ENCODE data around the gene SERPIND1.

SERPIND1 gene

GRCh38 chr22:20741008-20741633 lies 32.8 kb upstream of the SERPIND1 start:
- DNase-seq (ENCODE audit: extremely low read depth, insufficient read length), result no peak
- no peaks in the 10 kb centered on the region for H3K27me3 ChIP-seq (replicated peaks; ENCODE audit: control insufficient read depth, insufficient read depth, low read length)
- peaks cover 13% of the 10 kb centered on the region for H3K36me3 ChIP-seq (ENCODE audit: control insufficient read depth, insufficient read depth, low read length)
- no peak overlapping the region for H3K4me3 ChIP-seq (replicated peaks; ENCODE audit: low read depth, low read length)
- TF ChIP-seq CTCF (IDR thresholded peaks at IDR 0.05; ENCODE audit: insufficient read depth, low read length, poor library complexity, severe bottlenecking), result no peak

GRCh38 chr22:20741634-20742581 lies 32.0 kb upstream of the SERPIND1 start:
- no peak overlapping the region for H3K4me3 ChIP-seq (replicated peaks; ENCODE audit: low read depth, low read length)
- TF ChIP-seq CTCF (IDR thresholded peaks at IDR 0.05; ENCODE audit: insufficient read depth, low read length, poor library complexity, severe bottlenecking), result peak; percentile 81
- no peak for DNase-seq (ENCODE audit: extremely low read depth, insufficient read length)
- no peaks in the 10 kb centered on the region for H3K27me3 ChIP-seq (replicated peaks; ENCODE audit: control insufficient read depth, insufficient read depth, low read length)
- H3K36me3 ChIP-seq (ENCODE audit: control insufficient read depth, insufficient read depth, low read length), result peaks cover 16% of the 10 kb centered on the region

- no peak for TF ChIP-seq CTCF (IDR thresholded peaks at IDR 0.05; ENCODE audit: insufficient read depth, low read length, poor library complexity, severe bottlenecking)
- H3K27me3 ChIP-seq (replicated peaks; ENCODE audit: control insufficient read depth, insufficient read depth, low read length), result no peaks in the 10 kb centered on the region
- H3K4me3 ChIP-seq (replicated peaks; ENCODE audit: low read depth, low read length), result no peak overlapping the region
- H3K36me3 ChIP-seq (ENCODE audit: control insufficient read depth, insufficient read depth, low read length), result peaks cover 18% of the 10 kb centered on the region
- no peak for DNase-seq (ENCODE audit: extremely low read depth, insufficient read length)
Measured at GRCh38 chr22:20742764-20743163, 31.1 kb upstream of the SERPIND1 start.

DNA sequence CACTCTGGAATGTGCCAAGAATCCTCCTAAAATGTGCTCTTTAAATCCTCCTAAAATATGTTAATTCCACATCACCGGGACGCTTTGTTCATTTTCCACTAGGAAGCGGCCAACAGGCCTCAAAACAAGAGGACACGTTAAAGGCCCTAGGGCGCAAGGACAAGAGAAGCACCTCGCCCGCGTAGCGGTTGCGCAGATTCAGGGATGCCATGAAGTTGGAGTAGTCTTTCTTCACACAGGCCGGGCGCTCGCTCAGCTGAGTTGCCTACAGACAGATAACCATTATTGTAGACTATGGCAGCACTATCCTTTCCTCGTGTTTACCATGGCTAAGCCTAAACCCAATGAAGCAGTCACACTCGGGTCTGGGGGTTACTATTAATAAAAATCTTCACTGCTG lies 29.5 kb upstream of the SERPIND1 start:
- no peak for TF ChIP-seq CTCF (IDR thresholded peaks at IDR 0.05; ENCODE audit: insufficient read depth, low read length, poor library complexity, severe bottlenecking)
- Histone ChIP-seq H3K4me3 (replicated peaks; ENCODE audit: low read depth, low read length) (no peak overlapping the region), H3K27me3 (replicated peaks; ENCODE audit: control insufficient read depth, insufficient read depth, low read length) (no peaks in the 10 kb centered on the region), H3K36me3 (ENCODE audit: control insufficient read depth, insufficient read depth, low read length) (peaks cover 16% of the 10 kb centered on the region)
- no peak for DNase-seq (ENCODE audit: extremely low read depth, insufficient read length)

DNA sequence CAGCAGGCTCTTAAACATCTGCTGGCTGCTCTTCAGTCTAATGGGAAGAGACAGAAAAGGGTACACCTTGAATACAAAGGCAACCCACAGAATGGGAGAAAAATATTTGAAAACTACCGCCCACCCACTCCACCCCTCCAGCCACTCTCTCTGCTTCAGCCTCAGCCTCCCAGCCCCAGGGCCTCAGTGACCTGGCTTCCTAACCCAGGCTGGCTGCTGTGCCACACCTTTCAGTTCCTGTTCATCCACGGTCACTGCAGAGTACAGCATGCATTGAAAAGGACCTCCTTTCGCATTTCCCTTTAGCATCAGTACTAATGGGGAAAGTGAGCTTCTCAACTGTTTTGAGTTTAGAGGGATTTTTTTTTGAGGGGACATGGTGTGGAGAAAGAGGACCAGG lies 28.8 kb upstream of the SERPIND1 start:
- TF ChIP-seq CTCF (IDR thresholded peaks at IDR 0.05; ENCODE audit: insufficient read depth, low read length, poor library complexity, severe bottlenecking), result no peak
- Histone ChIP-seq H3K27me3 (replicated peaks; ENCODE audit: control insufficient read depth, insufficient read depth, low read length) (no peaks in the 10 kb centered on the region), H3K4me3 (replicated peaks; ENCODE audit: low read depth, low read length) (no peak overlapping the region), H3K36me3 (ENCODE audit: control insufficient read depth, insufficient read depth, low read length) (peaks cover 16% of the 10 kb centered on the region)
- DNase-seq (ENCODE audit: extremely low read depth, insufficient read length), result no peak

Data from GM06990 (cell line).